Measurements from ENCODE around the gene RTTN. TPM values are rescaled to one million over a fixed set of nuclear protein-coding genes. Genes with fewer than 3 reads are reported as not detected.

RTTN gene
- total RNA-seq, 2 donors from 2014 or later, result 21.8 to 73.7 TPM

DNA sequence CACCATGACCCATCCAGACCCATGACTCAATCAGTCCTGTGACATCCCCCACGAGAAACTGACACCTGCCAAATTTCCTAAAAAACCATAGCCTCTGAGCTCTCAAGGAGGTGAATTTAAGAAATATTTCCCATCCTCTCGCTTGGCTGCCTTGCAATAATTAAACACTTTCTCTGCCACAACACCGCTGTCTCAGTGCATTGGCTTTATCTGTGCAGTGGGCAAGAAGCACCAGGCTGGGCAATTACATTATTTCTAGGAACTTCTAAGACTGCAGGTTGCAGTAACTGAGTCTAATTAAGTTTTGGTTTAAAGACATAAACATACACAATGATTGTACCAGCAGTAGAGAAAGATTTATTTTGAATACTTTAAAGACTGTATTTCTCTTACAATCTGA is 22.0 kb upstream of the RTTN start:
- Mint-ChIP-seq H3K36me3 (peaks cover 4% of the 10 kb centered on the region), H3K27me3 (peaks cover 21 to 36% of the 10 kb centered on the region in 2 donors), H3K4me3 (no peak overlapping the region), H3K27ac (no peak overlapping the region), H3K9me3 (peaks cover 16% of the 10 kb centered on the region), H3K4me1 (ENCODE audit: low read depth in 2 of 2) (no peaks in the 10 kb centered on the region)
- DNase-seq (ENCODE audit: low spot score), result no peak
- ATAC-seq, result no peak

GRCh38 chr18:70221915-70222278 is 16.4 kb upstream of the RTTN start:
- Mint-ChIP-seq H3K4me3 (no peak overlapping the region), H3K27me3 (peaks cover 29 to 73% of the 10 kb centered on the region in 2 donors), H3K27ac (no peak overlapping the region), H3K4me1 (ENCODE audit: low read depth in 2 of 2) (no peaks in the 10 kb centered on the region), H3K36me3 (peaks cover under 1% of the 10 kb centered on the region), H3K9me3 (peaks cover under 1% of the 10 kb centered on the region)
- DNase-seq (ENCODE audit: low spot score) (no peak), ATAC-seq (no peak)

GRCh38 chr18:70221156-70221914 is 15.8 kb upstream of the RTTN start:
- no peaks in the 10 kb centered on the region for H3K36me3 Mint-ChIP-seq
- ATAC-seq, result no peak
- no peak overlapping the region for H3K27ac Mint-ChIP-seq
- H3K4me3 Mint-ChIP-seq, result no peak overlapping the region
- no peaks in the 10 kb centered on the region for H3K9me3 Mint-ChIP-seq
- H3K4me1 Mint-ChIP-seq (ENCODE audit: low read depth in 2 of 2), result no peaks in the 10 kb centered on the region
- DNase-seq (ENCODE audit: low spot score), result no peak
- H3K27me3 Mint-ChIP-seq, result peaks cover 32 to 76% of the 10 kb centered on the region in 2 donors

GRCh38 chr18:70220628-70221027 is 15.1 kb upstream of the RTTN start:
- ATAC-seq (no peak), DNase-seq (ENCODE audit: low spot score) (no peak)
- Mint-ChIP-seq H3K9me3 (no peaks in the 10 kb centered on the region), H3K36me3 (no peaks in the 10 kb centered on the region), H3K4me3 (no peak overlapping the region), H3K27ac (no peak overlapping the region), H3K4me1 (ENCODE audit: low read depth in 2 of 2) (no peaks in the 10 kb centered on the region), H3K27me3 (peaks cover 33 to 79% of the 10 kb centered on the region in 2 donors)

DNA sequence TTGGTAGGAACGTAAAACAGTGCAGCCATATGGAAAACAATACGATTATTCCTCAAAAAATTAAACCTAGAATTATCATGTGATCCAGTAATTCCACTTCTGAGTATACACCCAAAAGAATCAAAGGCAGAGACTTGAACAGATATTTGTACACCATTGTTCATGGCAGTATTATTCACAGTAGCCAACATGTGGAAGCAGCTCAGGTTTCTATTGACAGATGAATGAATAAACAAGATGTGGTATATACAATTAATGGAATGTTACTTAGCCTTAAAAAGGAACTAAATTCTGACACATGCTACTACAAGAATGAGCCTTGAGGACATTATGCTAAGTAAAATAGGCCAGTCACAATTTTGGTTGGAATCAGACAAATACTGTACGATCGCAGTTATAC is 14.2 kb upstream of the RTTN start:
- H3K9me3 Mint-ChIP-seq, result no peaks in the 10 kb centered on the region
- H3K4me1 Mint-ChIP-seq (ENCODE audit: low read depth in 2 of 2), result no peaks in the 10 kb centered on the region
- H3K27ac Mint-ChIP-seq, result no peak overlapping the region
- H3K27me3 Mint-ChIP-seq, result peaks cover 34 to 82% of the 10 kb centered on the region in 2 donors
- H3K4me3 Mint-ChIP-seq, result no peak overlapping the region
- H3K36me3 Mint-ChIP-seq, result no peaks in the 10 kb centered on the region
- DNase-seq (ENCODE audit: low spot score) (no peak), ATAC-seq (no peak)

DNA sequence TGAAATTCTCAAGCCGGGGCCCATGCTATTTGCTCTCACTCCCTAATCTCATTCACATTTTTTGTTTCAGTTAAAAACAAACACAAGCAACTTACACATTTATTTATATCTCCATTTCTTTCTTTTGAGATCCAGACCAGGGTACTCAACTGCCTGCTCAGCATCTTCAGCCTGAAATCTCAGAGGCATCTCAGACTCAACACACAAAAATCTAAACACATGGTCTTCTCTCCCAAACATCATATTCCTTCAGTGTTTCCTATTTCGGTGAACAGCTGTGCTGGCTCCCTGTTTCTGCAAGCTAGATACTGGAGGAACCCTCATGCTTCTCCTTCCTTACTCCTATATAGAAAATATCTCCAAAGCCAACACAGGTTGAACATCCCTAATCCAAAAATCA is 11.3 kb upstream of the RTTN start:
- DNase-seq (ENCODE audit: low spot score) (no peak), ATAC-seq (no peak)
- Mint-ChIP-seq H3K4me1 (ENCODE audit: low read depth in 2 of 2) (no peaks in the 10 kb centered on the region), H3K36me3 (no peaks in the 10 kb centered on the region), H3K27me3 (peaks cover 33 to 72% of the 10 kb centered on the region in 2 donors), H3K4me3 (no peak overlapping the region), H3K9me3 (no peaks in the 10 kb centered on the region), H3K27ac (no peak overlapping the region)

DNA sequence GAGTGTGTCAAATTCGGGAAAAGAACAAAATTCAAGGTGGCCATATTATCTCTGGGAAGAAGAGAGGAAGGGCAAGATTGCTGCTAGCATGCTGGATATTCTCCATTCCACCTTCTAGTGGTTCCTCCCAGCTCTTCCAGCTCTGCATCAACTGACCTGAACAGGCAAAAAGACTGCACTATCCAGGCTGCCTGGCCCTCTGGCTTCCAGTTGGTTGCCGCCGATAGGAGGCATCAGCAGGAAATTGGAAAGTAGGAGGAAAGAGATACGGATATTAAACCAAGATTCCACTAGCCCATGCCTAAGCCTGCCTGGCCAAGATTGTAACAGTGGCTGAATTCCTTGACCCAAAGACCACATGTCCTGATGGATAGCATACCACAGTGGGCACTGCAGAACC is 1.7 kb upstream of the RTTN start:
- DNase-seq (ENCODE audit: low spot score), result no peak
- peaks cover 20 to 25% of the 10 kb centered on the region in 2 donors for H3K4me1 Mint-ChIP-seq (ENCODE audit: low read depth in 2 of 2)
- H3K27me3 Mint-ChIP-seq, result peaks cover 16 to 19% of the 10 kb centered on the region in 2 donors
- ATAC-seq, result no peak
- H3K36me3 Mint-ChIP-seq, result peaks cover 3% of the 10 kb centered on the region
- peak overlapping the region; percentile 100 for H3K4me3 Mint-ChIP-seq
- no peaks in the 10 kb centered on the region for H3K9me3 Mint-ChIP-seq
- H3K27ac Mint-ChIP-seq, result peak overlapping the region; percentile 92 to 99

GRCh38 chr18:70200286-70200685 is 5.2 kb downstream of the RTTN start:
- DNase-seq (ENCODE audit: low spot score) (no peak), ATAC-seq (no peak)
- Mint-ChIP-seq H3K9me3 (no peaks in the 10 kb centered on the region), H3K36me3 (peaks cover 25% of the 10 kb centered on the region), H3K27me3 (no peaks in the 10 kb centered on the region), H3K4me3 (no peak overlapping the region), H3K27ac (no peak overlapping the region), H3K4me1 (ENCODE audit: low read depth in 2 of 2) (peaks cover 17 to 39% of the 10 kb centered on the region in 2 donors)

GRCh38 chr18:70197844-70198243 is 7.6 kb downstream of the RTTN start:
- peak overlapping the region; percentile 63 for H3K4me3 Mint-ChIP-seq
- H3K9me3 Mint-ChIP-seq, result no peaks in the 10 kb centered on the region
- H3K4me1 Mint-ChIP-seq (ENCODE audit: low read depth in 2 of 2), result peaks cover 14 to 45% of the 10 kb centered on the region in 2 donors
- H3K36me3 Mint-ChIP-seq, result peaks cover 29% of the 10 kb centered on the region
- H3K27ac Mint-ChIP-seq, result peak overlapping the region in 1 of 2 donors; percentile 53
- no peak for DNase-seq (ENCODE audit: low spot score)
- ATAC-seq, result peak in 1 of 2 donors; percentile 72
- no peaks in the 10 kb centered on the region for H3K27me3 Mint-ChIP-seq

- Mint-ChIP-seq H3K36me3 (peaks cover 24% of the 10 kb centered on the region), H3K9me3 (no peaks in the 10 kb centered on the region), H3K27me3 (no peaks in the 10 kb centered on the region), H3K27ac (no peak overlapping the region), H3K4me3 (no peak overlapping the region), H3K4me1 (ENCODE audit: low read depth in 2 of 2) (peaks cover 11 to 41% of the 10 kb centered on the region in 2 donors)
- DNase-seq (ENCODE audit: low spot score), result no peak
- no peak for ATAC-seq
Measured at GRCh38 chr18:70197026-70197425, 8.5 kb downstream of the RTTN start.

DNA sequence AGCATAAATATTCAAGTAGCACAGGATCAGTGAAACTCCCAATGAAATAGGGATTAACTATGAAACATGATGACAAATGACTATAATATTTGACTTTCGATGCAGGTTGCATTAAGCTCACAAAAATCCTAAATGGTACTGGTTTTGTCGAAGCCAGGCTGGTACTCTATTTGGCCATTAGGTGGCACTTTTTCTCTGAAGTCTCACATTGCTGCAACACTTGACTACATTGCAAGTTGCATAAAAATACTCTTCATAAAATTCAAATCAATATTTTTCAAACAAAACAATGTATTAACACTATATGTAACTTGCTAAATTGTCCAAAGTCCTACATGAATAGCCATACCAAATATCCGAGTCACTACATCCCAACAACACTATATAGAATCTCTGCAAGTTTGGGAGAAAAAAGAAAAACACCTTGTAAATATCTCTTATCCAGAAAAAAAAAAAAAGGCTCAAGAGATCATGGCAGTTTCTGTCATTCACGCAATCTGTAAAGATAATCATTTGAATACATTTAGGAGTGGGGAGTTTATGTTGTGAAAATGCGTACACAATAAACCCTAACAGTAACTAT is 9.5 kb downstream of the RTTN start:
- H3K27ac Mint-ChIP-seq, result peak overlapping the region; percentile 68 to 79
- no peaks in the 10 kb centered on the region for H3K27me3 Mint-ChIP-seq
- no peak for ATAC-seq
- DNase-seq (ENCODE audit: low spot score), result no peak
- peaks cover 11 to 40% of the 10 kb centered on the region in 2 donors for H3K4me1 Mint-ChIP-seq (ENCODE audit: low read depth in 2 of 2)
- H3K36me3 Mint-ChIP-seq, result peaks cover 23% of the 10 kb centered on the region
- no peaks in the 10 kb centered on the region for H3K9me3 Mint-ChIP-seq
- peak overlapping the region; percentile 66 for H3K4me3 Mint-ChIP-seq

GRCh38 chr18:70195014-70195614 is 10.4 kb downstream of the RTTN start:
- Mint-ChIP-seq H3K27me3 (no peaks in the 10 kb centered on the region), H3K27ac (peak overlapping the region; percentile 68 to 79), H3K4me1 (ENCODE audit: low read depth in 2 of 2) (peaks cover 11 to 40% of the 10 kb centered on the region in 2 donors), H3K4me3 (peak overlapping the region; percentile 66), H3K9me3 (no peaks in the 10 kb centered on the region), H3K36me3 (peaks cover 23% of the 10 kb centered on the region)
- DNase-seq (ENCODE audit: low spot score), result no peak
- ATAC-seq, result no peak

DNA sequence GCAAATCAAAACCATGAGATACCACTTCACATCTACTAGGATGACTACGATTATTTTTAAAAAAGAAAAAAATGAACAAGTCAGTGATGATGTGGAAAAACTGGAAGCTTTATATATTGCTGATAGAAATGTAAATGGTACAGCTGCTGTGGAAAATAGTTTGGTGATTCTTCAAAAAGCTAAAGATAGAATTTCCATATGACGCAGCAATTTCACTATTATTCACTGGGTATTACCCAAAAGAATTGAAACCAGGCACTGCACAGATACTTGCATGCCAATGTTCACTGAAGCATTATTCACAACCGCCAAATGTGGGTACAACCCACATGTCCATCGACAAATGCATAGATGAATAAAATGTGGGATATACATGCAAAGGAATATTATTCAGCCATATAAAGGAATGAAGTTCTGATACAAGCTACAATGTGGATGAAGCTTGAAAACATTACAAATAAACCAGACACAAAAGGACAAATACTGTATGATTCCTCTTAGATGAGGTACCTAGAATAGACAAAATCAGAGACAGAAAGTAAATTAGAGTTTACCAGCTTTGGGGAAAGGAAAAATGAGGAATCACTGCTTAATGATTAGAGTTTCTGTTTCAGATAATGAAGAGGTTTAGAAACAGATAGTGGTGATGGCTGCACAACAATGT is 11.1 kb downstream of the RTTN start:
- no peak for DNase-seq (ENCODE audit: low spot score)
- H3K27ac Mint-ChIP-seq, result peak overlapping the region; percentile 24 to 79
- H3K27me3 Mint-ChIP-seq, result no peaks in the 10 kb centered on the region
- H3K4me3 Mint-ChIP-seq, result peak overlapping the region; percentile 84
- H3K9me3 Mint-ChIP-seq, result no peaks in the 10 kb centered on the region
- peaks cover 11 to 40% of the 10 kb centered on the region in 2 donors for H3K4me1 Mint-ChIP-seq (ENCODE audit: low read depth in 2 of 2)
- H3K36me3 Mint-ChIP-seq, result peaks cover 29% of the 10 kb centered on the region
- peak; percentile 52 to 78 for ATAC-seq

DNA sequence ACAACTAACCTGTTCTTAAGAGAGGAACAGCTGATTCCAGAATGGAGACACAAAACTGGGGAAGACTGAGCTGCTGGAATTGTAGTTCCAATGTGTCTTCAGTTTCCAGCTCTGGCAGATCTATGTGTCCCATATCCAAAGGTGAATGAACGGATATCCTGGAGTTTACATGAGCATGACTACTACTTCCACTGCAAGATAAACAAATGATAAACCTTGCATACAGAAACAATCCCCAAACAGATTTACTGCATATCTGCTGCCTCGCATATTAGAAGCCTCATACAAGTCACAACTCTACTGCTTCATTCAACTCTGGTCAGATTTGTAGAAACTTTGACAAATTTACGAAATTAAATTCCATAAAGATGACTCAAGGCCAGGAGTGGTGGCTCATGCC is 15.0 kb downstream of the RTTN start:
- Mint-ChIP-seq H3K36me3 (peaks cover 18% of the 10 kb centered on the region), H3K27ac (no peak overlapping the region), H3K9me3 (no peaks in the 10 kb centered on the region), H3K4me1 (ENCODE audit: low read depth in 2 of 2) (peaks cover 14 to 20% of the 10 kb centered on the region in 2 donors), H3K4me3 (no peak overlapping the region), H3K27me3 (no peaks in the 10 kb centered on the region)
- DNase-seq (ENCODE audit: low spot score), result no peak
- no peak for ATAC-seq

Measured in natural killer cell treated with Interleukin-12 subunit alpha and Interleukin-12 subunit beta and Interleukin-15 and Interleukin-18, amount 100 ng/mL, for 72 hours (primary cell).